GM10266 (cell line): ENCODE measurements around the gene METTL15.
"Not testable (repeated sequence)": the region's sequence is repeated elsewhere in the genome, so short reads cannot be mapped to it uniquely, and the experiment has no call there.

ENCODE experiments used
- DNase-seq: peaks from one replicate; pipeline ENCODE4 v3.0.0; 2012; ENCODE audit errors: extremely low spot score
- CTCF ChIP-seq: IDR thresholded peaks from 2 replicates; pipeline ENCODE4 v1.5.1; 2012; ENCODE audit warnings: mild to moderate bottlenecking, low read depth; ENCODE audit not compliant: control insufficient read depth, insufficient read depth; ENCODE audit errors: missing control alignments

The METTL15 gene

GRCh38 chr11:28347371-28347770 is 239.2 kb downstream of the METTL15 start:
- no peak for TF ChIP-seq CTCF
- no peak for DNase-seq

- DNase-seq: no peak
- TF ChIP-seq CTCF: no peak
Measured at GRCh38 chr11:28350216-28350615, 242.0 kb downstream of the METTL15 start.

GRCh38 chr11:28353991-28354390 is 245.8 kb downstream of the METTL15 start:
- no peak for TF ChIP-seq CTCF
- no peak for DNase-seq

- no peak for DNase-seq
- no peak for TF ChIP-seq CTCF
Measured at GRCh38 chr11:28366549-28367346, 258.6 kb downstream of the METTL15 start.

GRCh38 chr11:28378095-28378494 is 269.9 kb downstream of the METTL15 start:
- not testable (repeated sequence) for DNase-seq
